HFFc6 (cell line): Measurements from ENCODE around the gene PLEKHA6. TPM values are rescaled to one million over a fixed set of nuclear protein-coding genes. Genes with fewer than 3 reads are reported as not detected.
A peak's percentile ranks its signal among the peaks of the same experiment; 100 is the strongest.

Source experiments
- DNase-seq: peaks from one replicate; pipeline ENCODE4 v3.0.0-alpha.2; 2018
- H3K27ac Mint-ChIP-seq: 2 replicates; pipeline ENCODE4 v1.8.0; 2020; ENCODE audit warnings: mild to moderate bottlenecking, mixed read lengths
- H3K27me3 Mint-ChIP-seq: 2 replicates; pipeline ENCODE4 v1.8.0; 2021; ENCODE audit warnings: mild to moderate bottlenecking, moderate library complexity, mixed read lengths; ENCODE audit not compliant: insufficient read depth
- H3K36me3 Mint-ChIP-seq: 2 replicates; pipeline ENCODE4 v1.8.0; 2021; ENCODE audit warnings: low read depth, mixed read lengths
- H3K4me1 Mint-ChIP-seq: 2 replicates; pipeline ENCODE4 v1.8.0; 2020; ENCODE audit warnings: low read depth, mixed read lengths
- H3K4me3 Mint-ChIP-seq: 2 replicates; pipeline ENCODE4 v1.8.0; 2020; ENCODE audit warnings: mild to moderate bottlenecking, moderate library complexity, mixed read lengths
- H3K9me3 Mint-ChIP-seq: 2 replicates; pipeline ENCODE4 v1.8.0; 2020; ENCODE audit warnings: mild to moderate bottlenecking, mixed read lengths
- total RNA-seq, 6 experiments: library from RNA; stranded (reverse); fragmentation: NEBNext Ultra II Directional; extraction: Animal tissue kit (Norgen Biotek cat#: 25700); gene quantifications; 2 replicates in 1 of 6; 3 replicates in 5 of 6; pipeline ENCODE4 v1.2.3, GENCODE V29; 2021
- TF ChIP-seq, protein P1 (sequence below): fragments of 200-600 bp; sonication (generic); IDR thresholded peaks from 2 replicates; pipeline ENCODE4 v1.5.0; 2021; ENCODE audit warnings: antibody characterized with exemption, mild to moderate bottlenecking

The PLEKHA6 gene
- total RNA-seq, 6 experiments from 2014 or later: 1.3 to 2.4 (median 1.5) TPM

DNA sequence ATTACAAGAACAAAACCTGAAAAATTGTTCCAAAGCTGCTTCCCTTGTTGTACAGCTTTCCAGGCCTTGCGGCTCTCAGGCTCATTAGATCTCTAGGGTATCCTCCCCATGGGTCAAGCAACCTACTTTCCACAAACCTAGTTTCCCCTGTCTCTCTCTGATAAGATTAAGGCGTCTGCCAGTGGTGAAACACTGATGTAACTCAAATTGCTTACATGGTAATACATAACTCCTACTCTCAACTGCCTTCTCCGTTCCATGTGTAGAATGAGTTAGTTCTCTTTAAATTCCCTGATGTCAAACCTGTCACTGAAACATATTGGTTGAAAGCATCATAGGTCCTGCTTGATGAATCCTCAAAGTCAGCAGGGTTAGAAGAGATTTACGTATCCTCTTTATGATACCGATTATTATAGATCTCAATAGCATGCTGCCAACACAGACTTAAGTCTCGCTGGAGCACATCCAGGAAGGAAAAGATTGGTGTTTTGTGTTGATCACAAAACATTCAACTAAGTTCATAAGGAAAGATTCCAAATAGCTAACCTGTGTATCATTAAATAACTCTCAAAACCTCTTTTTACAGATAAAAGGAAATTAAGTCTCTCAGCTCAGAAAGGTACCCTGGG, 41.3 kb upstream of the PLEKHA6 start:
- Mint-ChIP-seq H3K4me3 (no peak overlapping the region), H3K36me3 (peaks cover 25% of the 10 kb centered on the region), H3K27ac (no peak overlapping the region), H3K4me1 (peaks cover 5% of the 10 kb centered on the region), H3K9me3 (no peaks in the 10 kb centered on the region), H3K27me3 (peaks cover 2% of the 10 kb centered on the region)
- TF ChIP-seq, protein P1, sequence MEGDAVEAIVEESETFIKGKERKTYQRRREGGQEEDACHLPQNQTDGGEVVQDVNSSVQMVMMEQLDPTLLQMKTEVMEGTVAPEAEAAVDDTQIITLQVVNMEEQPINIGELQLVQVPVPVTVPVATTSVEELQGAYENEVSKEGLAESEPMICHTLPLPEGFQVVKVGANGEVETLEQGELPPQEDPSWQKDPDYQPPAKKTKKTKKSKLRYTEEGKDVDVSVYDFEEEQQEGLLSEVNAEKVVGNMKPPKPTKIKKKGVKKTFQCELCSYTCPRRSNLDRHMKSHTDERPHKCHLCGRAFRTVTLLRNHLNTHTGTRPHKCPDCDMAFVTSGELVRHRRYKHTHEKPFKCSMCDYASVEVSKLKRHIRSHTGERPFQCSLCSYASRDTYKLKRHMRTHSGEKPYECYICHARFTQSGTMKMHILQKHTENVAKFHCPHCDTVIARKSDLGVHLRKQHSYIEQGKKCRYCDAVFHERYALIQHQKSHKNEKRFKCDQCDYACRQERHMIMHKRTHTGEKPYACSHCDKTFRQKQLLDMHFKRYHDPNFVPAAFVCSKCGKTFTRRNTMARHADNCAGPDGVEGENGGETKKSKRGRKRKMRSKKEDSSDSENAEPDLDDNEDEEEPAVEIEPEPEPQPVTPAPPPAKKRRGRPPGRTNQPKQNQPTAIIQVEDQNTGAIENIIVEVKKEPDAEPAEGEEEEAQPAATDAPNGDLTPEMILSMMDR: no peak
- no peak for DNase-seq

DNA sequence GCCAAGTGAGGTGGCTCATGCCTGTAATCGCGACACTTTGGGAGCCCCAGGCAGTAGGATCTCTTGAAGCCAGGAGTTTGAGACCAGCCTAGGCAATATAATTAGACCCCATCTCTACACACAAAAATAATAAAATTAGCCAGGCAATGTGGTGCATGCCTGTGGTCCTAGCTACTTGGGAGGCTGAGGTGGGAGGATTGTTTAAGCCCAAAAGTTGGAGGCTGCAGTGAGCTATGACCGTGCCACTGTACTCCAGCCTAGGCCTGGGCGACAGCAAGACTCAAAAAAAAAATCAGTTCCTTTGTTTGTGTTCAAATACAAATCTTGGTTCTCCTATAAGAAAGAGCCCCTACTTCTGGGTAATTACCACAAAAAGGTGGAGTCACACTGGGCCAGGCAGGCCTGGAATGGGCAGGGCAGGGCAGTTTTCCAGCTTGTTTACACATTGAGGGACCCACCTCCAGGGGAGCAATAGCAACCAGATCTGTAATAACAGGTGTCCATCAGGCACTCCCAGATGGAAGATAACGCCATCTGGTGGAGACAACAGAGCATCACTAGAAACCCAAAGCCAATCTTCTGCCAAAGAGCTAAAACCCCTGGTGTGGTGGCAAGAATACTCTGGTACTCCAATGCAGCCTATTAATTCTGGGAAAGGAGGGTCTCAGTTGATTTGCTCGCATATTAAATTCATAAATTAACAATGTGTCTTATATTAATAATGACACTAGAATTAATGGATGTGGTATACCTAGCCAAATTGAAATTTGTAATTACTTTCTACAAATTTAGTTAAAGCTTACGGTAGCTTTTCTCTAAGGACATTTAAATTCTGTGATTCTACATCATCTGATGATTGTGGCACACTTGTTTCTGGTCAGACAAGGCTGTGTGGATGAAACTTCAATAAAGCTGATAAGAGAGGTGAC, 38.7 kb upstream of the PLEKHA6 start:
- no peak overlapping the region for H3K4me3 Mint-ChIP-seq
- TF ChIP-seq, protein P1: peak; percentile 91
- H3K27ac Mint-ChIP-seq: peak overlapping the region; percentile 60
- H3K4me1 Mint-ChIP-seq: no peaks in the 10 kb centered on the region
- H3K27me3 Mint-ChIP-seq: peaks cover 2% of the 10 kb centered on the region
- peaks cover 21% of the 10 kb centered on the region for H3K36me3 Mint-ChIP-seq
- peak; percentile 86 for DNase-seq
- no peaks in the 10 kb centered on the region for H3K9me3 Mint-ChIP-seq

DNA sequence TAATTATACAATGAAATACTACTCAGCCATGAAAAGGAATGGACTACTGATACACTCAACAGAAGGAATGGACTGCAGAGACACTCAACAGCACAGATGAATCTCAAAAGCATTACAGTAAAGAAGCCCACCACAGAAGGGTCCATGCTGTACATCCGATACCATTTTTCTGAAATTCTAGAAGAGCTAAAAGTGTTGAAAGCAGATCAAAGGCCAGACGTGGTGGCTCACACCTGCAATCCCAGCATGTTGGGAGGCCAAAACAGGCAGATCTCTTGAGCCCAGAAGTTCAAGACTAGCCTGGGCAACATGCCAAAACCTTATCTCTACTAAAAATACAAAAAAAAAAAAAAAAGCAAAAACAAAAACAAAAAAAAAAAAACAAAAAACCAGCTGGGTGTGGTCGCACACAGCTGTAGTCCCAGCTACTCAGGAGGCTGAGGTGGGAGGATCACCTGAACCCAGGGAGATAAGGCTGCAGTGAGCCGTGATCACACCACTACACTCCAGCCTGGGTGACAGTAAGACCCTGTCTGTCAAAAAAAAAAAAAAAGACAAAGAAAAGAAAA, 36.4 kb upstream of the PLEKHA6 start:
- H3K27me3 Mint-ChIP-seq: peaks cover 2% of the 10 kb centered on the region
- H3K27ac Mint-ChIP-seq: no peak overlapping the region
- peaks cover 20% of the 10 kb centered on the region for H3K36me3 Mint-ChIP-seq
- no peaks in the 10 kb centered on the region for H3K9me3 Mint-ChIP-seq
- H3K4me3 Mint-ChIP-seq: no peak overlapping the region
- no peaks in the 10 kb centered on the region for H3K4me1 Mint-ChIP-seq
- TF ChIP-seq, protein P1: no peak
- no peak for DNase-seq

DNA sequence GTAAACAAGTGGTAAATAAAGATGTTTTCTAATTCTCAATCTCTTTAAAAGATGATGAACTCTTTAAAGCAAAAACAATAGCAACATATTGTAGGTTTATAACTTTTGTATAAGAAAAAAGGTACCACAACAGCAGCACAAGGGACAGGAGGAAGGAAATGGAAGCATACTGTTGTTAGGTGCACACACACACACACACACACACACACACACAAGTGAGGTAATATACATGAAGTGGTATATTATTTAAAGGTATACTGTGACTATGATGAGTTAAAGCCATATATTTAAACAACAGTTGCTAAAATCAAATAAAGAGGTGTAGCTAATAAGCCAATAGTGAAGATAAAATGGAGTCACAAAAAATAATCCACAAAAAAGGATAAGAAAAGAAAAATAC, 31.9 kb upstream of the PLEKHA6 start:
- no peak overlapping the region for H3K27ac Mint-ChIP-seq
- H3K9me3 Mint-ChIP-seq: no peaks in the 10 kb centered on the region
- TF ChIP-seq, protein P1: no peak
- no peaks in the 10 kb centered on the region; the same call in 1 of the 2 replicates for H3K27me3 Mint-ChIP-seq
- no peaks in the 10 kb centered on the region for H3K4me1 Mint-ChIP-seq
- DNase-seq: no peak
- 0 out of 2 replicates have a peak, but pooled peaks cover 4% of the 10 kb centered on the region for H3K36me3 Mint-ChIP-seq
- H3K4me3 Mint-ChIP-seq: no peak overlapping the region

DNA sequence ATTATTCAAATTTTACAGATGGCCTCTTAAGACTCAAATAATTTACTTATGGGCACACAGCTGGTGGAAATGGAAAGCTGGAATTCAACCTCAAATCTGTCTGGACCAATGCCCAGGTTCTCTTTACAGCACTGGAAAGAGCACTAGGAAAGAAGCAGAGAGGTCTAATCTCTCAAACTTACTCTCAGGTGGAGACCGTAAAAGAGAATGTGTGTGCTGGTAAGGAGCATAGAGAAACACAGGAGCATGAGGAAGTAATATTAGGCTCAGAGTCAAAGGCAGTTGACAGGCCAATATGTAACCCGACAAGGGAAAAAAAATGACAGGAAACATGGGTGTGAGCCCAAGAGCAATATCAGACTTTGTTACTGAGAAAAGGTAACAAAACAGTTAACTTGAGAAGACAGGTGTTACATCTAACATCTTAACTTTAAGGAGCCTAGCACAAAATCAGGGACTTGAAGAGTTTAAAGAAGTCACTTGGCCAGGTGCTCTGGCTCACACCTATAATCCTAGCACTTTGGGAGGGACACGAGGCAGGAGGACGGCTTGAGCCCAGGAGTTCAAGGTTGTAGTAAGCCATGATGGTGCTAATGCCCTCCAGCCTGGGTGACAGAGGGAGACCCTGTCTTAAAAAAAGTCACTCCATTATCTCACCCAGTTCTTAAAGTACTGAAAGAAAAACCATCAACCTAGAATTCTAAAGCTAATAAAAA, 31.2 kb upstream of the PLEKHA6 start:
- H3K27ac Mint-ChIP-seq: no peak overlapping the region
- 0 out of 2 replicates have a peak, but pooled peaks cover 2% of the 10 kb centered on the region for H3K36me3 Mint-ChIP-seq
- no peaks in the 10 kb centered on the region for H3K27me3 Mint-ChIP-seq
- no peaks in the 10 kb centered on the region for H3K4me1 Mint-ChIP-seq
- TF ChIP-seq, protein P1: no peak
- no peak for DNase-seq
- H3K9me3 Mint-ChIP-seq: no peaks in the 10 kb centered on the region
- no peak overlapping the region for H3K4me3 Mint-ChIP-seq
